Caco-2 (cell line): ENCODE data around the gene EEF1AKMT1. TPM values are rescaled to one million over a fixed set of nuclear protein-coding genes. Genes with fewer than 3 reads are reported as not detected.

ENCODE experiments used
- BruUV-seq: library from RNA; stranded (reverse); fragments of 400-500 nt; replicated peaks from 2 replicates; lab custom pipeline; 2021; lab: Mats Ljungman, UMichigan
- CTCF ChIA-PET: fragments of 300-600 bp; sonication (Branson Sonifier 250); formaldehyde crosslinking; loops from one replicate; lab custom pipeline; 2022; ENCODE audit warnings: antibody characterized with exemption; lab: Charles Lee
- POLR2A ChIA-PET: fragments of 300-600 bp; sonication (Branson Sonifier 250); formaldehyde crosslinking; loops from one replicate; lab custom pipeline; 2022; ENCODE audit warnings: antibody characterized with exemption; lab: Charles Lee
- DNase-seq, 2 experiments: peaks; one replicate each; pipeline versions ENCODE4 v3.0.0 to v3.0.0-alpha.2; 2020 to 2022
- H3K27me3 ChIP-seq: replicated peaks from 2 replicates; pipeline ENCODE4 v1.6.0; 2011; ENCODE audit warnings: low read length; ENCODE audit not compliant: control insufficient read depth, insufficient read depth
- H3K36me3 ChIP-seq: 2 replicates; pipeline ENCODE4 v1.5.1; 2011; ENCODE audit warnings: low read length; ENCODE audit not compliant: control insufficient read depth, insufficient read depth
- H3K4me1 ChIP-seq: fragments of 250-450 bp; sonication (Bioruptor Pico); 2 replicates; pipeline ENCODE4 v1.5.1; 2020; ENCODE audit warnings: mild to moderate bottlenecking
- H3K4me3 ChIP-seq: 2 replicates; pipeline ENCODE4 v1.5.1; 2011; ENCODE audit warnings: low read depth, mild to moderate bottlenecking, control low read depth, low read length
- H3K9me3 ChIP-seq: fragments of 250-450 bp; sonication (Bioruptor Pico); 2 replicates; pipeline ENCODE4 v1.5.1; 2020; ENCODE audit warnings: mild to moderate bottlenecking, moderate library complexity
- H3K27ac Mint-ChIP-seq: one replicate; pipeline ENCODE4 v1.8.0; 2022; ENCODE audit warnings: mixed read lengths; ENCODE audit not compliant: unreplicated experiment
- H3K27me3 Mint-ChIP-seq: one replicate; pipeline ENCODE4 v1.8.0; 2022; ENCODE audit warnings: mixed read lengths; ENCODE audit not compliant: insufficient read depth, unreplicated experiment
- H3K36me3 Mint-ChIP-seq: one replicate; pipeline ENCODE4 v1.8.0; 2022; ENCODE audit warnings: mild to moderate bottlenecking, mixed read lengths; ENCODE audit not compliant: insufficient read depth, unreplicated experiment
- H3K4me1 Mint-ChIP-seq: one replicate; pipeline ENCODE4 v1.8.0; 2022; ENCODE audit warnings: low read depth, mixed read lengths; ENCODE audit not compliant: unreplicated experiment
- H3K4me3 Mint-ChIP-seq: one replicate; pipeline ENCODE4 v1.8.0; 2022; ENCODE audit warnings: mild to moderate bottlenecking, moderate library complexity, mixed read lengths; ENCODE audit not compliant: unreplicated experiment
- H3K9me3 Mint-ChIP-seq: one replicate; pipeline ENCODE4 v1.8.0; 2022; ENCODE audit warnings: mixed read lengths; ENCODE audit not compliant: unreplicated experiment
- CTCF ChIP-seq, 2 experiments: fragments of 200-600 bp in 1 of 2; IDR thresholded peaks; 1 replicate in 1 of 2; 2 replicates in 1 of 2; pipeline versions ENCODE4 v1.5.1 to v1.8.0; 2011 to 2022; ENCODE audit warnings: antibody characterized with exemption in 1 of 2, control low read depth in 1 of 2, inconsistent platforms in 1 of 2, low read depth in 1 of 2, low read length in 1 of 2, mild to moderate bottlenecking in 1 of 2, moderate library complexity in 1 of 2; ENCODE audit not compliant: insufficient read depth in 1 of 2, severe bottlenecking in 1 of 2, unreplicated experiment in 1 of 2
- intact Hi-C: fragments of 100-400 bp; cut with micrococcal nuclease; formaldehyde crosslinking; loops from one replicate; pipeline ENCODE4 v1.10.0; 2022; ENCODE audit not compliant: unreplicated experiment
- total RNA-seq: library from RNA; stranded (reverse); gene quantifications from 2 replicates; pipeline ENCODE4 v1.2.3, GENCODE V29; 2022

The EEF1AKMT1 gene
- total RNA-seq, 1 experiment from 2014 or later, result 8.6 TPM

GRCh38 chr13:20738616-20739015 lies 35.1 kb downstream of the EEF1AKMT1 start:
- BruUV-seq, result no TSS peak
- no peaks in the 10 kb centered on the region for H3K27me3 ChIP-seq
- no peak for TF ChIP-seq CTCF (IDR thresholded peaks at IDR 0.05; ENCODE audit: insufficient read depth in 1 of 2, low read depth in 1 of 2, low read length in 1 of 2, severe bottlenecking in 1 of 2, unreplicated experiment in 1 of 2)
- Mint-ChIP-seq H3K9me3 (no peaks in the 10 kb centered on the region), H3K27ac (no peak overlapping the region), H3K4me3 (no peak overlapping the region), H3K4me1 (no peaks in the 10 kb centered on the region), H3K27me3 (no peaks in the 10 kb centered on the region), H3K36me3 (no peaks in the 10 kb centered on the region)
- ChIA-PET CTCF (interaction anchor here (1.4 kb wide), 1 partner anchor 27 kb away, joined by 3 read pairs; no protein-coding TSS in a partner anchor), POLR2A (no interaction called here)
- H3K9me3 ChIP-seq, result 0 out of 2 replicates have a peak, but pooled peaks cover 3% of the 10 kb centered on the region
- no peaks in the 10 kb centered on the region; the same call in 1 of the 2 replicates for H3K36me3 ChIP-seq
- peaks cover 4% of the 10 kb centered on the region for H3K4me1 ChIP-seq
- intact Hi-C loops, result no loop called here
- H3K4me3 ChIP-seq, result no peak overlapping the region
- DNase-seq, result no peak

- no peaks in the 10 kb centered on the region for H3K36me3 ChIP-seq
- ChIA-PET POLR2A (no interaction called here), CTCF (interaction anchor here (0.6 kb wide), 1 partner anchor 802 kb away, joined by 3 read pairs; no protein-coding TSS in a partner anchor)
- no peak overlapping the region for H3K4me3 ChIP-seq
- BruUV-seq, result no TSS peak
- no peak for TF ChIP-seq CTCF (IDR thresholded peaks at IDR 0.05; ENCODE audit: insufficient read depth in 1 of 2, low read depth in 1 of 2, low read length in 1 of 2, severe bottlenecking in 1 of 2, unreplicated experiment in 1 of 2)
- no peaks in the 10 kb centered on the region for H3K4me1 ChIP-seq
- Mint-ChIP-seq H3K4me3 (no peak overlapping the region), H3K4me1 (no peaks in the 10 kb centered on the region), H3K36me3 (no peaks in the 10 kb centered on the region), H3K27ac (no peak overlapping the region), H3K27me3 (no peaks in the 10 kb centered on the region), H3K9me3 (no peaks in the 10 kb centered on the region)
- no peaks in the 10 kb centered on the region for H3K9me3 ChIP-seq
- no peak for DNase-seq
- intact Hi-C loops, result loop anchor here (5.0 kb wide), 1 partner anchor 42 kb away; the partner anchor contains the start of gene EEF1AKMT1
- H3K27me3 ChIP-seq, result no peaks in the 10 kb centered on the region
Measured at GRCh38 chr13:20729633-20730585, 43.9 kb downstream of the EEF1AKMT1 start.

GRCh38 chr13:20728579-20729311 lies 45.0 kb downstream of the EEF1AKMT1 start:
- no TSS peak for BruUV-seq
- no peaks in the 10 kb centered on the region for H3K9me3 Mint-ChIP-seq
- H3K36me3 ChIP-seq, result no peaks in the 10 kb centered on the region
- POLR2A ChIA-PET, result no interaction called here
- H3K4me3 ChIP-seq, result no peak overlapping the region
- DNase-seq, result no peak
- H3K4me1 Mint-ChIP-seq, result no peaks in the 10 kb centered on the region
- H3K27me3 Mint-ChIP-seq, result no peaks in the 10 kb centered on the region
- TF ChIP-seq CTCF (IDR thresholded peaks at IDR 0.05; ENCODE audit: insufficient read depth in 1 of 2, low read depth in 1 of 2, low read length in 1 of 2, severe bottlenecking in 1 of 2, unreplicated experiment in 1 of 2), result no peak
- H3K4me3 Mint-ChIP-seq, result no peak overlapping the region
- H3K9me3 ChIP-seq, result no peaks in the 10 kb centered on the region
- CTCF ChIA-PET, result interaction anchor here (0.6 kb wide), 1 partner anchor 161 kb away, joined by 9 read pairs; no protein-coding TSS in a partner anchor
- no peak overlapping the region for H3K27ac Mint-ChIP-seq
- intact Hi-C loops, result no loop called here
- no peaks in the 10 kb centered on the region for H3K4me1 ChIP-seq
- H3K36me3 Mint-ChIP-seq, result no peaks in the 10 kb centered on the region
- no peaks in the 10 kb centered on the region for H3K27me3 ChIP-seq
